A673 (cell line): ENCODE data around the gene CFAP90.

Source experiments
- CTCF ChIP-seq: fragments of 300-800, 200-600 bp; sonication (generic); conservative IDR thresholded peaks from 2 replicates; pipeline ENCODE4 v1.5.1; 2017; ENCODE audit warnings: low read depth, mild to moderate bottlenecking, antibody characterized with exemption, low read length, moderate library complexity, mixed read lengths
- EZH2 ChIP-seq: fragments of 200-600 bp; sonication (generic); IDR thresholded peaks from 2 replicates; pipeline ENCODE4 v1.6.1; 2017; ENCODE audit warnings: borderline replicate concordance, low read depth, mild to moderate bottlenecking, mixed read lengths, antibody characterized with exemption, low read length; ENCODE audit not compliant: poor library complexity, severe bottlenecking

DNA sequence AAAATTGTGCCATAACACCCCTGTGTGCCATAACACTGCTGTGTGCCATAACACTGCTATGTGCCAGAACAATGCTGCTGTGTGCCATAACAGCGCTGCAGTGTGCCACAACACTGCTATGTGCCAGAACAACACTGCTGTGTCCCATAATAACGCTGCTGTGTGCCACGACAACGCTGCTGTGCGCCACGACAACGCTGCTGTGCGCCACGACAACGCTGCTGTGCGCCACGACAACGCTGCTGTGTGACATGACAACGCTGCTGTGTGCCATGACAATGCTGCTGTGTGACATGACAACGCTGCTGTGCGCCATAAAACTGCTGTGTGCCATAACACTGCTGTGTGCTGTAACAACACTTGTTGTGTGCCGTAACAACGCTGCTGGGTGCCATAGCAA, 25.9 kb downstream of the CFAP90 start:
- TF ChIP-seq CTCF (no peak), EZH2 (no peak)
